ENCODE results near the gene HFM1. TPM values are rescaled to one million over a fixed set of nuclear protein-coding genes. Genes with fewer than 3 reads are reported as not detected.

HFM1 gene
- total and polyA plus RNA-seq, 2 donors (not counting 3 experiments of a cell fraction or from before 2014, with no cell fraction given) = 0.11 TPM; not detected in 1

- dilution Hi-C loops (cut with MboI; ENCODE audit: extremely low pct_ligation_motif_present, low sequenced_read_pairs) = no loop called here
- Histone ChIP-seq H3K9ac (replicated peaks; ENCODE audit: extremely low read depth, insufficient read depth, low read length) (no peak overlapping the region), H3K36me3 (ENCODE audit: control insufficient read depth in 2 of 2, extremely low read depth in 1 of 2, insufficient read depth in 2 of 2, low read length in 2 of 2) (no peaks in the 10 kb centered on the region), H3K27ac (ENCODE audit: insufficient read depth, low read depth, low read length) (no peak overlapping the region), H3K4me3 (replicated peaks in 1 of 3; ENCODE audit: insufficient read depth in 1 of 3, low read depth in 1 of 3, low read length in 3 of 3) (no peak overlapping the region), H3K27me3 (ENCODE audit: control insufficient read depth in 2 of 2, insufficient read depth in 2 of 2, low read length in 2 of 2) (no peaks in the 10 kb centered on the region), H4K20me1 (replicated peaks; ENCODE audit: control insufficient read depth, extremely low read depth, insufficient read depth, low read length) (no peaks in the 10 kb centered on the region), H3K4me1 (ENCODE audit: control insufficient read depth, extremely low read depth, insufficient read depth, low read length) (no peaks in the 10 kb centered on the region), H3K79me2 (ENCODE audit: control insufficient read depth, insufficient read depth, low read length) (no peaks in the 10 kb centered on the region), H2AFZ (ENCODE audit: low read depth, low read length) (no peak overlapping the region), H3K4me2 (ENCODE audit: insufficient read depth, low read length) (no peak overlapping the region), H3K9me3 (replicated peaks; ENCODE audit: control insufficient read depth, insufficient read depth, low read length) (no peaks in the 10 kb centered on the region), H3K9me1 (replicated peaks; ENCODE audit: control insufficient read depth, extremely low read depth, insufficient read depth, low read length) (no peaks in the 10 kb centered on the region)
- ChIA-PET CTCF (interaction anchor here (0.9 to 1.9 kb wide), 2 partner anchors 10 to 26 kb away, joined by 3 to 4 read pairs; no protein-coding TSS in a partner anchor), POLR2A (no interaction called here)
- TF ChIP-seq JUN (IDR thresholded peaks at IDR 0.05; ENCODE audit: borderline replicate concordance, insufficient read depth, insufficient read length, low read depth) (no peak), FOS (IDR thresholded peaks at IDR 0.05; ENCODE audit: borderline replicate concordance, insufficient read depth, low read length) (no peak), GATA2 (IDR thresholded peaks at IDR 0.05; ENCODE audit: insufficient read depth, insufficient read length, low read depth, low read length) (no peak), POLR2A (IDR thresholded peaks at IDR 0.05; ENCODE audit: low read depth, low read length) (no peak), CTCF (IDR thresholded peaks at IDR 0.05; ENCODE audit: extremely low read depth in 1 of 2, insufficient read depth in 1 of 2, low read depth in 1 of 2, low read length in 2 of 2) (no peak), EZH2 (IDR thresholded peaks at IDR 0.05; ENCODE audit: borderline replicate concordance, low read depth, low read length, severe bottlenecking) (no peak), MAX (IDR thresholded peaks at IDR 0.05; ENCODE audit: insufficient read depth, insufficient read length) (no peak), POLR2AphosphoS5 (IDR thresholded peaks at IDR 0.05; ENCODE audit: insufficient read depth, low read depth, low read length) (no peak), MYC (IDR thresholded peaks at IDR 0.05; ENCODE audit: low read depth, low read length) (no peak)
- intact Hi-C loops (cut with micrococcal nuclease) = no loop called here
- BruUV-seq (replicated peaks) = no TSS peak
- DNase-seq (ENCODE audit: low read depth, low spot score) = no peak
- FAIRE-seq = no peak
These were observed 177.9 kb downstream of the HFM1 start for GRCh38 chr1:91226741-91227140.
